Myocyte (in vitro differentiated cells): Measurements from ENCODE around the gene CAPN1. TPM values are rescaled to one million over a fixed set of nuclear protein-coding genes. Genes with fewer than 3 reads are reported as not detected.
"Not testable (repeated sequence)": the region's sequence is repeated elsewhere in the genome, so short reads cannot be mapped to it uniquely, and the experiment has no call there.

Experiments
- DNase-seq: peaks from one replicate; pipeline ENCODE4 v3.0.0-alpha.2; 2012; ENCODE audit warnings: low read depth
- total RNA-seq: library from RNA; depleted of rRNA; stranded (reverse); fragments of >200 nt; gene quantifications from 2 replicates; pipeline ENCODE4 v1.2.3, GENCODE V29; 2014

Gene CAPN1
- total RNA-seq, 1 donor from 2014 or later = 149 TPM

GRCh38 chr11:65216830-65217229 lies 35.1 kb downstream of the CAPN1 start:
- no peak for DNase-seq

DNA sequence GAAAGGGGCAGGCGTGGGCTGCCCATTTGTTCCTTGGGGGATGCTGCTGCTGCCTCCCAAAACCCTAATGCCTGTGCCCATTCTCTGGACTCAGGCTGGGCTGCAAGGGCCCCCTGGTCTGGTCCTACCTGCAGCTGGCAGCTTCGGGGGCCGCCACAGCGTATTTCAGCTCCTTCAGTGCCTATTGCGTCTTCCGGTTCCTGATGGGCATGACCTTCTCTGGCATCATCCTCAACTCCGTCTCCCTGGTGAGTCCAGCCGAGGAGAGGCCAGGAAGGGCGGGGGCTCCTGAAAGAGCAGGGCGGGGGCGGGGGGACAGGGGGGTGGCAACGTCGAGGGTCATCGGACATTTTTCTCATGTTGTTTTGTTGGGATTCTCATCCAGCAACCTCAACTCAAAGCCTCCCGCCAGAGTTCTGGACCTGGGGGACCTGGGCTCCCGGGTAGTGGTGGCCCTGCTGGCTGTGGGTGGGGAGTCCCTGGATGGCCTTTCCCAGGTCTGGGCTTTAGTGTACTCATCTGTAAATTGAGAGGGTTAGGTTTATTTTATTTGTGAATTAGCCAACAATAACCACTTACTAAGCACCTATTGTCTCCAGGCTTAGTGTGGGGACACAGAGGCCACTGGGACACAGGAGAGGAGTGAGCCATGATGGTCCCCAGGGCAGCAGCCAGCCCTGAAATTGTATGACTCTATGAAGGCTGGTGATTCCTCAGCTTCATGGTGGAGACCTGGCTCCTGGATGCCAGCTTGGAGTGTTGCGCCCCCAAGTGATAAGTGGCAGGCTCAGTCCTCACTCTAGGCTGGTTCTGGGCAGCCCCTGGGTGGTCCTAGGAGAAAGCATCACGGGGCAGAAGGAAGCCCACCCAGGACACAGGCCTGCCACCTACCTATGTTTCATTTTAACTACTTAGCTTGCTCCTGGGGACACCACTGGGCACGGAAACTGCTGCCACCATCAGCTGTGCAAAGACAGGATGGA lies 36.0 kb downstream of the CAPN1 start:
- no peak for DNase-seq

DNA sequence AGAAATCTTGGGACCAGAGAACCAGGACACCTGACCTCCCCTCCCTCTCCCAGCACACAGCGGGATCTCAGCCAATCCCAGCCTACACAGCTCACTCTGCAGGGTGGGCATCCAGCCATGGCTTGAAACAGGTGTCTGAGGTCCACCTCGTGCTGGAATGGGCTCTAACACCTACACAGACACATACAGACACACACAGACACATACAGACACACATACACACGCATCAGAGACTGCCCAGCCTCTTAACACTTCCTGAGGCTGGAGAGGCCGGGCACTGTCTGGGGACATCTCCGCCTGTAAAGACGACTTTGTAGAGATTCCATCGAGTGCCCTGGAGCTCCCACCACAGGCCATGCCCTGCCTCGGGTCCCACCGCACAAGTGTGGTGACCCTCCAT lies 36.7 kb downstream of the CAPN1 start:
- no peak for DNase-seq

DNA sequence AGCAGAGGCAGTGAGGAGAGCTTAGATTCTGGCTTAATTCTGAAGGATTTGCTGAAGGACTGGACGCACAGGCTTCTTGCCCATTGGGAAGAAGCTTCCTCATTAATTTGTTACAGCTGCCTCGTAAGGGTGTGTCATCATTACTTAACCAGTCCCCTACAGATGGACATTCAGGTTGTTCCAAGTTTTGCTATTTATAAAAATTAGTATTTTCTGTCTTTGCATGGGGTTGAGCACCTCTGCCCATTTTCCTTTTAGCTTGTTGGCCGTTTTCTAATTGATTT lies 38.1 kb downstream of the CAPN1 start:
- no peak for DNase-seq

DNA sequence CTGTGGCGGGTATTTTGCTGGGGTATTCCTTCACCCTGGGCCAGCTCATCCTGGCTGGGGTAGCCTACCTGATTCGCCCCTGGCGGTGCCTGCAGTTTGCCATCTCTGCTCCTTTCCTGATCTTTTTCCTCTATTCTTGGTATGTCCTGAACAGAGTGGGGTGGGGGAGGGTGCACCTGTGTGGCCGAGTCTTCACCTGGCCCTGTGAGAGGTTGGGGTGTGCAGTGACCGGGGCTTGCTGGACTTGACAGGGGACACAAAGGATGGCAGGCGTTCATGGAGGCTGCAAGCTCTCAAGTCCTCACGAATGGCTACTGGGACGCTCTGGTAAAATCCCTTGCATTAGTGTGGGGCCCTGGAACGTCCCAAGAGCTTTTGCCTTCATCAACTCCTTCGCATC lies 39.3 kb downstream of the CAPN1 start:
- DNase-seq = no peak

DNA sequence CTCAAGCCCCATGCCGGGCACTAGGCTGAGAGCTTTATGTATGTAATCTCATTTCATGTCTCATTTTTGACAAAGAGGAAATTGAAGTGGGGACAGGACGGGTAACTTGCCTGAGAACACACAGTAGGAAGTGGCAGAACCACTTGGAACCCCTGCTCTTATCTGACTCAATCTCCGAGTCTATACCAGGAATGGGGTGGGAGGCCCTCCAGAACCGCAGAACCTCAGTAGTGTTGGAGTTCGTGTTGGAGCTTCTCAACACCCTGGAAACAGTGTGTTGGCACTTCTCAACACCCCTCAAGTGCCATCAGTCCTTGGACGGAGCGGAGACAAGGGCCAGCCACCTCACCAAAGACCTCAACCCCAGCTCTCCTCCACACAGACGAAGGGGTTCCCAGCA lies 41.3 kb downstream of the CAPN1 start:
- no peak for DNase-seq

- DNase-seq = peak; percentile 23
Observed at GRCh38 chr11:65224930-65225278, 43.2 kb downstream of the CAPN1 start.

DNA sequence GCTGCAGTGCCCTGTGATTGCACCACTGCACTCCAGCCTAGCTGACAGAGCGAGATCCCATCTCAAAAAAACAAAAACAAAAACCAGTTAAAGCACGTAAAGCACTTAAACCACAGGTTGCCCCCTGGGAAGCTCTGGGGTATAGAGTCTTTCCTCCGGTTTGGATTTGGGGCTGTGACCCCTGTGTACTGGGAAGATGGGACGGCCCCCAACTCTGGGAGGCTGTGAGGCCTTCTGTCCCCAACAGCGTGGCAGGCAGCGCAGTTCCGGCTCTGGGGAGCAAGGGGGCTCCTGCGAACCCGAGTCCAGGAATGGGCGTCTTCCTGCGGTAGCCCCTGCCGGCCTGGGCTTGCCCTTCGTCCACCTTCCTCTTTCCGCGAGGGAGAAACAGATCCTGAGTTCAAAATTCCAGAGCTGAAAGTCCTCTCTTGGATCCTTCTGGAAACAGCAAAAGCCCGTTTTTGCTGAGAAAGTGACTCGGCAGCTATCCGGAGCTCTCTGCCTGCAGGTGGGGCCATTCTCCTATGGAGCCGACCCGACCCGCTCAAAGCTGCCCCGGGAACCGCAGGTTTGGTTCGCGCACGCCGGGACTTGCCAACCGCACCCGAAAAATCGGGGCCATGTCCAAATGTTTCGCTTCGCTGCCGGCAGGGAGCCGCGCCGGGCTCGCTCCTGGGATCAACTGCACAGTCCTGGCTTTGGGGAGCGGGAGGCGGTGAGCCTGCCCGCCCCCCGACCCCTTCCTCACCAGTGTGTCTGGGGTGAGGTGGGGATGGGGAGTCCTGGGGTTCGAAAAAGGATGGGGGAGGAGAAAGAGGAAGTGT lies 43.8 kb downstream of the CAPN1 start:
- DNase-seq = peak; percentile 48

- DNase-seq = no peak
Observed at GRCh38 chr11:65226103-65226442, 44.3 kb downstream of the CAPN1 start.

DNA sequence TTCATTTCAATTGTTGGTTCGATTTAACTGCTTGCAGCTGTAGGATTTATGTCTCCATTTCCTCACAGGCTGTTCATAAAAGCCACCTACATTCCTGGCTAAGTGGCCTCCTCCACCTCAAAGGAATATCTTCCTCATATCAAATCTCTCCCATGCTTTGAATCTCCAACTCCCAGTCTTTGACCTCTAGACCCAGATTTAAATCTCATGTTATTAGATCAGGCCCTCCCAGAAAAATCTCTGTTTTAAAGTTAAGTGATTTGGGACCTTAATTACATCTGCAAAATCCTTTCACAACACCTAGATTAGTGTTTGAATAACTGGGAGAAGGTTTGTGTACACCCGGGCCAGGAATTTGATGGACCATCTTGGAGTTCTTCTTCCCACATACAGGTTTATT lies 46.2 kb downstream of the CAPN1 start:
- no peak for DNase-seq

- DNase-seq = no peak
Observed at GRCh38 chr11:65236194-65237059, 54.7 kb downstream of the CAPN1 start.

GRCh38 chr11:65238302-65238701 lies 56.6 kb downstream of the CAPN1 start:
- DNase-seq = not testable (repeated sequence)

DNA sequence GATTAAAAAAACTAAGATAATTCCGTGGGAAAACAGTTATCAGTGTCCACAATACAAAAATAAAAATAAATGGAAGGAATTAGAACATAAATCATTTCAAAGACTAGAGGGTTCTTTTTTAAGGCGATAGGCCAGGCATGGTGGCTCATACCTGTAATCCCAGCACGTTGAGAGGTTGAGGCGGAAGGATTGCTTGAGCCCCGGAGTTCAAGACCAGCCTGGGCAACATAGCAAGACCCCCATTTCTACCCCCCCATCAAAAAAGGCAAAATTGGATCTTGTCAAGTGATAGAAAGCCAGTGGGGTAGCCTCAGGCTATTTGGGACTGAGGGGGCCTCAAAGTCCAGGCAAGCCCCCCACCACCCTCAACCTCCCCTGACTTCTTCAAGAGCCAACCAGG lies 59.4 kb downstream of the CAPN1 start:
- no peak for DNase-seq

- no peak for DNase-seq
Observed at GRCh38 chr11:65241692-65242091, 60.0 kb downstream of the CAPN1 start.

DNA sequence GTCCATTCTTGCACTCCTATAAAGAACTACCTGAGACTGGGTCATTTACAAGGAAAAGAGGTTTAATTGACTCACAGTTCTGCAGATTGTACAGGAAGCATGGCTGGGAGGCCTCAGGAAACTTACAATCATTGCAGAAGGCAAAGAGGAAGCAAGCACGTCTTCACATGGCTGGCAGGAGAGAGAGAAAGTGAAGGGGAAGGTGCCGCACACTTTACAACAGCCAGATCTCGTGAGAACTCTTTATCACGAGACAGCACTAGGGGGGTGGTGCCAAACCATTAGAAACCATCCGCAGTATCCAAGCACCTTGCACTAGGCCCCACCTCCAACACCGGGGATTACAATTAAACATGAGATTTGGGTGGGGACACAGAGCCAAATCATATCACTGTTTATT lies 60.7 kb downstream of the CAPN1 start:
- DNase-seq = no peak

DNA sequence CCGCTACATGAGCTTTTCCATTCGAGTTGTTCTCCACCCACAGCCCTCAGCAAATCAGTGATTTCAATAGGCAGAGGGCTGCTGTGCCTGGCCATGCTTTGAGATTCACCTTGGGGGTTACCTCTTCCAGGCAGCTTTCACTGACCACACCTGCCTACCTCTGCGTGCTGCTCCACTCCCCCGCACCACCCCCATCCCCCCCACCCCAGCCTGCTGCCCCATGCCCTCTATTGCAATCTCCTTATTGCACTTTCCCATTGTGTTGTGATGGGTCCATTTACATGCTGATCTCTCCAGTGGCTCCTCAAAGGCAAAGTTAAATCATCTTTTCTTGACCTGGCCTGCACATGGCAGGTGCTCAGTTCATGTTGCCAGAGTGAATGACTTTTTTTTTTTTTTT lies 62.1 kb downstream of the CAPN1 start:
- no peak for DNase-seq

DNA sequence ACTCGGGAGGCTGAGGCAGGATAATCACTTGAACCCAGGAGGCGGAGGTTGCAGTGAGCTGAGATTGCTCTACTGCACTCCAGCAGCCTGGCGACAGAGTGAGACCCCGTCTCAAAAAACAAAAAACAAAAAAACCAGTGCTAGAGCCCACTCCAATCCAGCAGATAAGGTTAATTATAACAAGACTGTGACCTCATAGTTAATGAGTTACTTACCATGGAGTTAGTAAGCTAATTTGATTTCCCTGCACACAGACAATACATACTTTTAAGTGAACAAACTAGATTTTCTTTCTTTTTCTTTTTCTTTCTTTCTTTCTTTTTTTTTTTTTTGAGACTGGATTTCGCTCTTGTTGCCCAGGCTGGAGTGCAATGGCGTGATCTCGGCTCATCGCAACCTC lies 63.3 kb downstream of the CAPN1 start:
- not testable (repeated sequence) for DNase-seq

GRCh38 chr11:65246506-65246905 lies 64.8 kb downstream of the CAPN1 start:
- DNase-seq = no peak

GRCh38 chr11:65248184-65248710 lies 66.5 kb downstream of the CAPN1 start:
- DNase-seq = not testable (repeated sequence)

- DNase-seq = peak; percentile 3
Observed at GRCh38 chr11:65251476-65251875, 69.7 kb downstream of the CAPN1 start.

DNA sequence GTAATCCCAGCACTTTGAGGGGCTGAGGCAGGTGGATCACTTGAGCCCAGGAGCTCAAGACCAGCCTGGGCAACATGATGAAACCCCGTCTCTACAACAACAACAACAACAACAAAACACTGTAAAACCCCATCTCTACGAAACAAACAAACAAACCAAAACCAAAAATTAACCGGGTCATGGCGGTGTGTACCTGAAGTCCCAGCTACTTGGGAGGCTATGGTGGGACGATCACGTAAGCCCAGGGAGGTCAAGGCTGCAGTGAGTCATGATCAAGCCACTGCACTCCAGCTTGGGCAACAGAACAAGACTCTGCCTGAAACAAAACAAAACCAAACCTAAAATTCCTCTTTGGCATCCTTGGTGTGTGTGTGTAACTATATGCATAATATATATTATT lies 73.0 kb downstream of the CAPN1 start:
- no peak for DNase-seq
